Keratinocyte (primary cell): ENCODE data around the gene ODAD3.
"Not testable (repeated sequence)": the region's sequence is repeated elsewhere in the genome, so short reads cannot be mapped to it uniquely, and the experiment has no call there.

Source experiments
- CTCF ChIP-seq, 3 experiments: IDR thresholded peaks in 1 of 3; conservative IDR thresholded peaks in 1 of 3; optimal IDR thresholded peaks in 1 of 3; 2 replicates in 2 of 3; 3 replicates in 1 of 3; pipeline versions ENCODE3 to v1.5.1; 2011; ENCODE audit warnings: low read length in 3 of 3, mild to moderate bottlenecking in 3 of 3, moderate library complexity in 2 of 3, control low read depth in 1 of 3, inconsistent platforms in 1 of 3; ENCODE audit not compliant: insufficient read depth in 2 of 3; ENCODE audit errors: extremely low read depth in 1 of 3
- EZH2 ChIP-seq: IDR thresholded peaks from one replicate; pipeline ENCODE4 v1.6.1; 2012; ENCODE audit warnings: inconsistent platforms, mild to moderate bottlenecking, low read length, moderate library complexity

DNA sequence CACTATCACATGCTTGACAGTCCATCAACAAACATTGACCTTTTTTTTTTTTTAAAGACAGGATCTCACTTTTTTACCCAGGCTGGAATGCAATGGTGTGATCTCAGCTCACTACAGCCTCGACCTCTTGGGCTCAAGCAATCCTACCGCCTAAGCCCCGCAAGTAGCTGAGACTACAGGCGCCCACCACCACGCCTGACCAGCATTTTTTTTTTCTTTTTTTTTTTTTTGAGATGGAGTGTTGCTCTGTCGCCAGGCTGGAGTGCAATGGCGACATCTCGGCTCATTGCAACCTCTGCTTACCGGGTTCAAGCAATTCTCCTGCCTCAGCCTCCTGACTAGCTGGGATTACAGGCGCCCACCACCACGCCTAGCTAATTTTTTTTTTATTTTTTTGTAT is 24.0 kb upstream of the ODAD3 start:
- not testable (repeated sequence) for TF ChIP-seq CTCF (optimal IDR thresholded peaks at IDR 0.05 in 1 of 3, IDR thresholded peaks at IDR 0.05 in 1 of 3, conservative IDR thresholded peaks at IDR 0.05 in 1 of 3; ENCODE audit: extremely low read depth in 1 of 3, insufficient read depth in 2 of 3, low read length in 3 of 3); EZH2
